ENCODE measurements around the gene TMCC1.

The TMCC1 gene

DNA sequence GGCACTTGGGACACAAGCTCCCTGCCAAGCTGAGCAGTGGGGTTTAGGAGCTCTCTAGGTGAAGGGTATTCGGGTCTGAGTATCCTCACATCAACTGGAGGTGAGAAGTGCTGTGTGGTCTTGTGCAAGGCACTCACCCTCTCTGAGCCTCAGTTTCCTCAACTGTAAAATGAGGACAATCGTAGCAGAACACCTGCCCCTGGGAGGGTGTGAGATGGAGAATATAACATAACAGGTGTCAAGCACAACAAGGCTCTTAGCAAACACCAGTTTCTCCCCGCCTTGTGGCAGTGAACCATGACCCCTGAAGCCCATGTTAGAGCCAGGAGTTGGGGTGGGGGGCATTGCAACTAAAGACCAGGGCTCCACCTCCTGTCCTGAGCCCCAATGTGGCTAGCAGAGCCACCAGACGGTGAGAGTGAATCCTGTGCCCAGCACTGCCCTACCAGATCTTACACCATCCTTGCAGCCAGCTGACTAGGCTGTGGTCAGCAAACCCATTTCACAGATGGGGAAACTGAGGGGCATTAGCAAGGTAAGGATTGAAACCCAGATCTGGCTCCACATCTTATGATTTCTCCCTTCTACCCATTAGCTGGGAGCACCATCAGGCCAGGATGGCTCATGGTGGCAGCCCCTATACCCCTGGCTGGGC, 284.4 kb downstream of the TMCC1 start:
- no peak for DNase-seq (ENCODE audit: low spot score)

DNA sequence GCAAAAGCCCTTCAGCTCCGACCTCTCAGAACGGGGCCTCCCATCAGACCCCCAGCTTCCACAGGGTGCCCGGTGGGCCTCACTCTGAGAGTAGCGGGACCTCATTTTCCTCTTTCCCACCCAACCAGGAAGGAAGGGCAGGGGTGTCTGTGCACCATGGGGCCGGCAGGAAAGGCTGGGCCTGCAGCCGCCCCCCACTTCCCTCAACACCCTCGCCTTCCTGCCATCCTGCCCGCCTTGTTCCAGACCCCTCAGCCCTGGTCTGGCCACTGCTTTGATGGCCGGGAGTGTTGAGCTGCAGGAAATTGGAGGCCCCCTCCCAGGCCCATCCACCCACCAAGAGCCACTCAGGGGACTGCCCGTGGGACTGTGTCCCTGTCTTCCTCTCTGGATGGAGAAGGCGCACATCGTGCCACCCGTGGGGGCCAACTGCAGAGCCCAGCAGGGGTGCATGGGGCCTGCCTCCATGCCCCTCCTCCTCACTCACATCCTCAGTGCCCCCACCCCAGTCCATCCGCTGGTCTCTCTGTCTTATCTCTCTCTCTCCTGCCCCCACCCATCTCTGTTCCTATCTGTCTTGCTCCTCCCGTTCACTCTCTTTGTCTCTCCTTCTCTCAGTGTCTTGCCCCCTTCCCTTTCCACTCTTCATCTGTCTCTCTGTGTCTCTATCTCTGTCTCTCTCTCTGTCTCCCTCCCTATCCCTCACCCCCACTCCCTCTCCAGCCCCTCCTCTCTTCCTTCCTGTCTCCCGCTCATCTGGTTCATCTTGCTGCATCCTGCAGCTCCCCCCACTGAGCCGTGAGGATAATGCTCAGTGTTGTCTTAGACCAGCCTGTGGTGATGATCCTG, 285.2 kb downstream of the TMCC1 start:
- DNase-seq (ENCODE audit: low spot score), result peak; percentile 35

DNA sequence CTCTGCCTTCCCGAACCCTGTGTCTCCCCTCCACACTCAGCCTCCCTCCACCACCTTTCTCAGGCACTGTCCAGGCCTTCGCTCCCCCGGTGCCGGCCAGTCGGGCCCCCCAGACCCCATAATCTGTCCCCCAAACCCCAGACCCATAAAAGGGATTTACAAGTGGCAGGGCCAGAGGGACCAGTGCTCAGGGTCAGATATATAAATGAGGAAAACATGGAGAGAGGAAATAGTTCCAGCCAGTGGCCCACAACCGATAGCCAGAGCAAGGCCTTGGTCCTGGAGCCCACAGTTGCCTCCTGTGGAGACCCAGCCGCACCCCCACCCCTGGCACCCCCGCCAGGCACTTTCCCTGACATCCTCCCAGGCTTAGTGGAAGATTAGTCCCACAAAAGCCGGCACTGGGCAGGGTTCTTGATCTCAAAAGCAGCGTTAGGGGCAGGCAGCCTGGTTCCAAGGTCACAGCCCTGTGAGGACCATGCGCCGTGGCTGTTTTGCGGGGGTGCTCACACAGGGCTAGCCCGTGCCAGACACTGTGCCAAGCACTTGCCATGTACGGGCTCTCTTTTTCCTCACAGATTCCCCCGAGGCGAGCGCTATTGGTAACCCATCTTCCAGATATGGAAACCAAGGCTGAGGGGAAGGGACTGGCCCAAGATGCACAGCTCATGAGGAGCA, 286.0 kb downstream of the TMCC1 start:
- DNase-seq (ENCODE audit: low spot score), result no peak

DNA sequence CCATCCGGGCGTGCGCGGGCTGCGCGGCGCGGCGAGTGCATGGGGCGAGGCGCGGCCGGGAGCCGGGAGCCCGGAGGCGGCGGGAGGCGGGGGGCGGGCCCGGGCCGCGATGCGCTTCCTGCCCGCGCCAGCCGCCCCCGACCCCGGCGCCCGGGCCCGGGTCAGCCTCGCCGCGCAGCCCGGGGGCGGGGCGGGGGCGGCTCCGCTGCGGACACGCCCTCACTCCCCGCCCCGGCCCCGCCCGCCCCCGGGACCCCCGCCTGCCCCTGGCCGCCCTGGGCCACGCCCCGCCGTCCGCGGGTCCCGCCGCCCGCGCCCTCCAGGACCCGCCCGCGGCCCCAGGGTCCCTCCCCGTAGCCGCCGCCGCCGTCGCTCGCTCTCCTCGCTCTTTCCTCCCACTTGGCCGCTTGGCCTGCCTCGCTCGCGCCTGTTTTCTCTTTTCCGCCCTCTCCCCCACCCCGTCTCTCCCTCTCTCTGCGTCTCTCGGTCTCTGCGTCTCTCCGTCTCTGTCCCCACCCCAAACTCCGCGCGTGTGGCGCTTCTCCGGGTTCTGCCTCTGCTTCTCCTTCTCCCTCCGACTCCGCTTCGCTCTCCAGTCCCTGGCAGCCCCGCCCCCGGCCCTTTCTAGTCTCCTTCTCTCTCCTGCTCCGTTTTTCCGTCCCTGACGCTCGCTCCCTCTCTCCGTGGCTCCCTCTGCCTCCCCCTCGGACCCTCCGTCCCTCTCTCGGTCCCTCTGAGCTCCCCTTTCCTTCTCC, 286.7 kb downstream of the TMCC1 start, which contains the start of gene PLXND1:
PLXND1 (minus strand) TSS at position 41 of the 755 bp plus-strand sequence; CDS start at position 4, 37 bp downstream.
- DNase-seq (ENCODE audit: low spot score), result peak; percentile 28

DNA sequence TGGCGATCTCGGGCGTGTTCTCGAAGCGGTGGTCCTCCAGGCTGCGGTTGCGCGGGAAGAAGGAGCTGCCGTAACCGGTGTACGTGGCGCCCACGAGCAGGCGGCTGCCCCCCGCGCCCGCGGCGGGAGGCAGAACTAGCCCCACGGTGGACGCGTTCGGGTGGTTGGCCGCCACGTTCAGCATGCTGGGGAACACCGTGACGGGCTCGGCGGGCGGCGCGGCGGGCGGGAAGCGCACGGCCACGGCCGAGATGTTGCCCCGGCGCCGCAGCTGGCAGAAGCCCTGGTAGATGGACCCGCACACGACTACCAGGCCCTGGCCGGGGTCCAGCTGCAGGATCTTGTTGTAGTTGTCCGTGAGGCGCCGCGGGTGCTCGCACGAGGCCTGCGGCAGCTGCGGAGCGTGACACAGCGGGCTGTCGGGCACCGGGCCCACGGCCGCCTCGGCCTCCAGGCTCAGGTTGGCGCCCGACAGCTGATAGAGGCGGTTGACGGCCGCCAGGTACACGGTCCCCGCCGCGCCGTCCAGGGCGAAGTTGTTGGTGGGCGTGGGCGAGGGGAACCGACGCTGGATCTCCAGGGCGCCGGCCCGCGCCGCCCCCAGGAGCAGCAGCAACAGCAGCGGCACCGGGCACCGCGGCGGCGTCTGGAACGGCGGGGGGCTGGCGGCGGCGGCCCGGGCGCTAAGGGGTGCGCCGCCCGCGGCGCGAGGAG, 287.4 kb downstream of the TMCC1 start:
- no peak for DNase-seq (ENCODE audit: low spot score)

DNA sequence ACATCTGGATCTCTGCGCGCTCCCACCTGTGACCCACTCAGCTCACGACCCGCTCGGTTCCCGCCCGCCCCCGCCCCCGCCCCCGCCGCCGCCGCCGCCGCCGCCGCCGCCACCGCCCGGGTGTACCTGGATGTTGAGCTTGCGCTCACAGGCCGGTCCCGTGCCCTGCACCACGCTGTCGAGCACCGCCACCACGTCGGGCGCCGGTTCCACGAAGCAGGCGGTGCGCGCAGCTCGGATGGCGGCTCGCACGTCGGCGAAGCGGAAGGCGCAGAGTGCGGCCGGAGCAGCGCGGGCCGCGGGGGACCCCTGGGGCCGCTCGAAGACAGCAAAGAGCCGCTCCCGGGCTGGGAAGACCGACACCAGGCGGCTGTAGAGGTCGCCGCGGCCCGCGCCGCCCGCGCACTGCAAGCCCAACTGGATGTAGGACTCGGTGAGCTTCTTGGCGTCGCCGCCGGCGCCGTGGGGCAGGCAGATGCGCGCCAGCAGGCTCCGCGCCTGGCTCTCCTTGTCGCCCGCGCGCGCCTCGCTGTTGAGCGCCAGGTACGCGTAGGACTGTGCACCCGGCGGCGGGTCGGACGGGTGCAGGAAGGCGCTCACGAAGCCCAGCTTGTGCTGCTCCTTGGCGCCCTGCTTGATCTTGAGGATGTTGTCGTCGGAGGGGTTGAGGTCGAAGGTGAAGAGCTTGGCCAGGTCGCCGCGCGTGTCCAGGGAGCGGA, 288.1 kb downstream of the TMCC1 start:
- DNase-seq (ENCODE audit: low spot score), result peak; percentile 19

DNA sequence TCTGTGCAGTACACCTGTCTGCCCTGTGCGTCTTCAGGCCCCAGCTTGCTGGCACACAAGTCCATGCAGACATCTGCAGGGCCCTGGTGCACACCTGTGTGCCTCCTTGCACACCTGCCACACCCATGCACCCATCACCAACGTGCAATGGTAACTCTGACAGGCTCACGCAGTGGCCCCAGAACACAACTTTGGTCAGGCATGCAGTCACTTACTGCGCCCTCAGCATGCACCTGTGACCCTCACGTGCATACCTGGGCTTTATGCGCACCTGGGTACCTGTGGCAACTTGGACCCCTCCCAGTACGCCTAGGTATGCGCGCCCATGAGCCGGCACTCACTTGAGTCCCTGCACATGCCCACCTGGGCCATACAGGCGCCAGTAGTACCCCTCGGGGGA, 288.7 kb downstream of the TMCC1 start:
- no peak for DNase-seq (ENCODE audit: low spot score)

DNA sequence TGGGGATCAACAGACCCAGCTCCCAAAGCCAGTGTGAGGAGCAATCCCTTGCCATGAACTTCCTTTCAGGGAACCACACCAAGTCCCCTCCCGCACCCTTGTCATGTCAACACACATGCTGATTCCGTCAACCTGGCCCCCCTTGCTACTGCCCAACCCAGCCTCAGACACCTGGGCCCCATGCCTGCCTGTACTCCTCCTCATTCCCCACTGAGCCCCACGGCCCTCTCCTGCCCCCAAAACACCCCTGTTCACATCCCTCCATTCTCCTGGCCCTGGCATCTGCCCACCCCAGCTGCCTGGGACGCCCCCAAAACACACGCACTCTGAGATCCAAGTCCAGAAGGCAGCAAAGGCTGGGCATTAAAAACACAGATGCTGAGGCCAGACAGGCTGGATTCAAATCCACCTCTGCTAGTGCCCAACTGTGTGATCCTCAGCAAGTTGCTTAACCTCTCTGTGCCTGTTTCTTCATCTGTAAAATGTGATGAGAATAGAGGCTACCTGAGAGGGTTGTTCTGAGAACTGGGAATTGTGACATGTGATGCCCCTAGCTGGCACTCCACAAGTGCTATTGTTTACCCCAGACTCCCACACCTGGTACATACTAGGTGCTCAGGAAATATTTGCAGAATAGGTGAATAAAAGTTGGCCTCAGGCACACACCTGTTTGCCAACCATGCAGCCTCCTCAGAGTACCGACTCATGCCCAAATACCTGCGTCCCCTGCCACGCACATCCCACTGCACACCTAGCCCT, 289.3 kb downstream of the TMCC1 start:
- no peak for DNase-seq (ENCODE audit: low spot score)

DNA sequence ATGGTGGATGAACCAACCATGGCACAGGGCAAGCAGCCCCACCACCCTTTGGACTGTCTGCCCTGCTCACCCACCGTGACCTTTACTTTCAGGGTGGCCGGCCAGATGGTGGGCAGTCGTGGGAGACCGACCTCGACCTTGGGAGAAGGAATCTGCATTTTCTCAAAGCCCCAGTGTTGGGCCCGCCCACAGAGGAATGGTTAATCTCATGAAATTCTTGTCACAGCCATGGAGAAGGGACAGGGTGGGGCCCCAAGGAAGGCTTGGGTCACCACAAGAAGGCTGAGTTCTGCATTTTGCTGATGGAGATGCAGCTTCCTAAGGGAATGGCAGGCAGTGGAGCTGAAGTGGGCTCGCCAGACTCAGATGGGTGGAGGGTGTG, 290.0 kb downstream of the TMCC1 start:
- DNase-seq (ENCODE audit: low spot score), result no peak

DNA sequence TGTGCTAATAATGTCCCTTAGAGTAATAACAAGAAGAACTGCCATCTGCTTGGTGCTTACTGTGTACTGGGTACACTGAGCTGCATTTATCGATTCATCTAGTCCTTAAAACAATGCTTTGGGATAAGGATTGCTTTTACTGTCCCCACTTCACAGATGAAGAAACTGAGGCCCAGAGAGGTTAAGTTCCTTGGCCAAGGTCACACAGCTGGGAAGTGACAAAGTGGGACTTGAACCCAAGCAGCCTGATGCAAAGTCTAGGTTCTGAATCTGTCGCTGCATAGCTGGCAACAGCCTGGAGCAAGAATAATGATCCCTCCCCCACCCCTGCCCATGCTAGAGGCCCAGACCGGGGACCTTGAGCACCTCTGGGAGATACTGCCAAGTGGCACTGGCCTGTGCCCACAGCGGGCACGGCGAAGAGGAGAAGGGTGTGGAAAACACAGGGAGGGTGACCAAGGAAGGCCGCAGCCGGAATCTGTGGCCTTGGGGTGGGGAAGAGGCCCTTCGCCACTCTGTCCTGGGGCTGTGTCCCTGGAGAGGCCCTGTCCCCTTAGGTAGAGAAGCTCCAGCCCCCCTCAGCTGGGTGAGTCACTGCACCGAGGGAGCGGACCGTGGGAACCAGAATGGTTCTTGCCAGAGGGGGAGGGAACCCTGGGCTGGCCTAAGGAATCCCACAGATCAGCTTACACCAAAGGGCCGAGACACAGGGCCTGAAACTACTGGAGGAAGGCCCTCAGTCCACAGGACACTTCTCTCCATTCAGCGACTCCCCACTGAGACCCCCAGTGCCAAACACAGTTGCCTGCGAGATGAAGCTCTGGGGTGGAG, 290.6 kb downstream of the TMCC1 start:
- DNase-seq (ENCODE audit: low spot score), result peak; percentile 18

DNA sequence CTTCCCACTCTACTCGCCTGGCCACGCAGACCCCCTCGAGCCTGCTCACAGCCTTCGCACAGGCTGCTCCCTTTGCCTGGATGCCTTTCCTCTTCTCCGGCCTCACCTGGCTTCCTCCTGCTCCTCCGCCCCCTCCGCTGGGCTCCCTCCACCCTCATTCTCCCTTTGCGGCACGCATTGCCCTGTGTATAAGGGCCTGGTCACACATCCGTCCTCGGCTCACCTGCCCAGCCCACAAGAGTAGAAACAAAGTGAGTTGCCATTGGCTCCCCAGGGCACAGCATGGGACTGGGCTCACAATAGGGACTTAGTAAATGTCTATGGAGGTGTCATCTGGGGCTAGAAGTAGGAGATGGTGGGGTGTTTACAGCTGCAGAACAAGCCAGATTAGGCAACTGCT, 291.2 kb downstream of the TMCC1 start:
- DNase-seq (ENCODE audit: low spot score), result no peak

DNA sequence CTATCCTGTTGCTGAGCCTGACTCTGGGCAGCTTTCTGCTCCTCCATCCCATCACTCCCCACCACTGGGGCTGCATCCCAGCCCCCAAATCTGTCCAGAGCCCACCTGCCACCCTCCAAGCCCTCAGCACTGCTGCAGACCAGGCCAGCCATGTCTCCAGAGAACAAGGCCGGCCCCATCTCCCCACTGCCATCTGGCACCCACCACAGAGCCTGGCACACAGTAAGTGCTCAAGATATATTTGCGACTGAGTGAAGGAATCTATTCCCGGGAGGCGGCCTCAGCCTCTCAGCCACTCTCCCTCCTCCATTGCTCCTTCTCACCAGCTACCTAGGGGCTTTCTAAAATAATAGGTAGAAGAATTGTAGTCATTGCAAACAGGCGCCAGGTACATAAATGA, 291.8 kb downstream of the TMCC1 start:
- no peak for DNase-seq (ENCODE audit: low spot score)

DNA sequence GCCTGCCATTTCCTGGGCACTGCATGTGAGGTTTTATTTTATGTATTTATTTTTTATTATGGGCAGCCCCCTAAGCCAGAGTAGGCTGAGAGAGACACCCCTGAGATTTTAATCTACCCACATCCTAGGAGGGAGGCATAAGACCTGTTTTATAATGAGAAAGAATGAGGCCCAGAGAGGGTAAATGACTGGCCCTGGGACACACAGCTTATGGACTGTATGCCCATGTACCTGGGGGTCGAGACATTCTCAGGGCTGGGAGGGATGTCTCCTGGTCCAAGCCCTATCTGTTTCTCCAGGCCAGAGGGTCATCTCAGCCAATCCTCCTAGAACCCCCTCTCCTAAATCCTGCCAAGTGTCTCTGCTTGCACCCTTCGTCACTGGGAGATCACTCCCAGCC, 293.2 kb downstream of the TMCC1 start:
- DNase-seq (ENCODE audit: low spot score), result no peak

DNA sequence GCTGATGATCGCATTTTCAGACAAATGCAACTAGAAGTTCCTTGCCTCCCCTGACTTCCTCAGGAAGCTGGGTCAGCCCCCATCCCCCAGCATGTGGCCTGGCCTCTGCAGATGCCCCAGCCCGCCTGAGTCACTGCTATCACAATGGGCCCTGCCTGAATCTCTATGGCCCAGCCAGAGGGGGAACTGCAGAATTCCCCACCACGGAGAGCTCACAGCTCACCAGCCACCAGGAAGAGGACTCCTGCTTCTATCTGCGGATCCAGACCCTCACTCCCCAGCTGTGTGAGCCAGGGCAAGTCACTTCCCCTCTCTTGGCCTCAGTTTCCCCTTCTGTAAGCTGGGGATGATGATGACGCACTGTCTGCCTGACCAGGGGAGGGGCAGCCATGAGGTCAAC, 293.9 kb downstream of the TMCC1 start:
- DNase-seq (ENCODE audit: low spot score), result peak; percentile 48

DNA sequence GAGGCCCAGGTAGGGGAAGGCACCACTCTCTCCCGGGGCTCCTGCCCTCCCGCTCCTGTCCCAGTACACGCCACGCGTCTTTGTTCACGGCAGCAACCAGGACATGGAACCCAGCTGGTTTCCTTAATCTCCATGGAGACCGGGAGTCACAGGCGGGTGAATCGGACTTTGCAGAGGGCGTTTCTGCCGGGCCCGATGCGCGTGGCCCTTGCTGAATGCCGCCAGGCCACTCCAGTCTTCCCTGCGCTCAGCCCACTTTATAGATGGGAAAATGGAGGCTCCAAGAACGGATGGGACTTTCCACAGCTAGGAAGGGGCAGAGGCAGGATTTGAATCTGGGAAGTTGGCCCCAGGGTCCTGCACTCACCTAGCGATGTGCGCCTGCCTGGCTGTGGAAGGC, 294.4 kb downstream of the TMCC1 start:
- no peak for DNase-seq (ENCODE audit: low spot score)

DNA sequence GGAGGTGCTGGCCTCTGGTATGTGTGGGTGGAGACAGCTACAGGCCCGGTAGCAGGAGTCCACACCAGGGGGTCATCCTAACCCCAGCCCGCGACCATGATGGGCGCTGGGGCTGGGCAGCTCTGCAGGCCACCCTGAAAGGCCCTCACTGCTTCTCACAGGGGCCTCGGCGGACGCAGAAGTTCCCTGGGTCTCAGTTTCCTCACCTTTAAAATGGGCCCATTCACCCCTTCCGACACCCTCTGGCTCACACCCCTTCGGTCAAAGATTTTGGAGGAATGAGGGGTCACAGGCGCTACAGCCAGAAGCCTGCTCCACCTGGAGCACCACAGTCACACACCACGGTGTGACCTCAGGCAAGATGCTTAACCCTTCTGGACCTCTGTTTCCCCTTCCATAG, 295.0 kb downstream of the TMCC1 start:
- DNase-seq (ENCODE audit: low spot score), result no peak

DNA sequence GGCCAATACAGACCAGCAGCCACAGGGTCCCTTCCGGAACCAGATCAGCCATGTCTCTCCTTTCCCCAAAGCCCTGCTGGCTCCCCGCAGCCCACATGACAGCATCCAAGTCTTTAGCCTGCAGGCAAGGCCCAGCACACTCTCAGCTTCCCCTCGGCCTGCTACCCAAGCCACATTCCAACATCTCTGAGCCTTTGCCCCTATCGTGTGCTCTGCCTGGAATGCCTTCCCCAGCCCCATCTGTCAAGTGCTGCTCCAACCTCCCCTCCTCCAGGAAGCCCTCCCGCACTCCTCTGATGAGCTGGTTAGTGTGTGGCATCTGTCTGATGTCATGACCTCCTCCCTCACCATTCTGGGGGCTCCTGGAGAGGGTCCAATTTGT, 295.5 kb downstream of the TMCC1 start:
- no peak for DNase-seq (ENCODE audit: low spot score)

Measured in kidney tubule cell (primary cell).